ENCODE data around the gene IGF2R. TPM values are rescaled to one million over a fixed set of nuclear protein-coding genes. Genes with fewer than 3 reads are reported as not detected.

The IGF2R gene
- total RNA-seq, 8 experiments from 2014 or later, result 18.4 to 124 (median 53.5) TPM

GRCh38 chr6:160147146-160147536, 178.3 kb downstream of the IGF2R start:
- Histone ChIP-seq H3K4me1 (replicated peaks in 1 of 2) (no peaks in the 10 kb centered on the region), H3K27ac (no peak overlapping the region), H3K4me3 (no peak overlapping the region)
- peak in 1 of 8 experiments; percentile 49 for ATAC-seq (replicated peaks in 6 of 8)
- WGBS, 10 experiments, result 52 to 100% (median 95%) methylated on average over 1 to 3 of the region's 3 CpGs
- in situ Hi-C loops (cut with MboI; ENCODE audit: low pct_unique_long_range_greater_than_20kb in 2 of 9, low sequenced_read_pairs in 9 of 9, unreplicated experiment in 9 of 9), result loop anchor here in 3 of 9 experiments (25.0 kb wide), 1 partner anchor 315 kb away; no protein-coding TSS in a partner anchor

- no peak for ATAC-seq (replicated peaks in 6 of 8)
- Histone ChIP-seq H3K4me3 (no peak overlapping the region), H3K4me1 (replicated peaks in 1 of 2) (no peaks in the 10 kb centered on the region), H3K27ac (no peak overlapping the region)
- in situ Hi-C loops (cut with MboI; ENCODE audit: low pct_unique_long_range_greater_than_20kb in 2 of 9, low sequenced_read_pairs in 9 of 9, unreplicated experiment in 9 of 9), result no loop called here
- WGBS, 10 experiments, result 57 to 92% (median 81%) methylated on average over 1 to 3 of the region's 3 CpGs; no CpG with 5 or more reads in 3 of the 10 experiments
Measured at GRCh38 chr6:160154471-160154870, 185.6 kb downstream of the IGF2R start.

GRCh38 chr6:160156842-160157241, 188.0 kb downstream of the IGF2R start:
- peak in 2 of 8 experiments; percentile 51 to 67 for ATAC-seq (replicated peaks in 6 of 8)
- 0 to 91% (median 83%) methylated on average over 1 of the region's 1 CpG; no CpG with 5 or more reads in 3 of the 10 experiments for WGBS, 10 experiments
- Histone ChIP-seq H3K4me3 (no peak overlapping the region), H3K4me1 (replicated peaks in 1 of 2) (peaks cover 0 to 8% of the 10 kb centered on the region in 2 donors), H3K27ac (no peak overlapping the region)
- in situ Hi-C loops (cut with MboI; ENCODE audit: low pct_unique_long_range_greater_than_20kb in 2 of 9, low sequenced_read_pairs in 9 of 9, unreplicated experiment in 9 of 9), result no loop called here

DNA sequence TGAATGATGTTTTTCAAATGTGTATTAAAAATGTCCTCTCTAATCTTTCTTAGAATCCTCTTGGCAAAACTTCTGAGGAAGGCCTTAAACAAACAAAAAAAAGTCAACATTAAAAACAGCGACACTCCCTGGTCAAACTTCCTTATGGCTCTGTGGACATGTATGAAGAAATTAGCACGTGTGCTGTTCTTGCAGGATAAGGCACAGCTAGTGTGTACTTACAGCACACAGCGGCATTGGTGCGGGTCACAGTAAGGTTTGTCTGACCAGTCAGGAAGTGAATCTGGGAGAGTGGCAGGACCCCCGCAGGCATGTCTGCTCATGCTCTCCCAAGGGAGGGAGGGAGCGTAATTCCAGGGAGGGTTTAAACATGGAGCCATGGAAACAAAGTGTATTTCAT, 191.6 kb downstream of the IGF2R start:
- ATAC-seq (replicated peaks in 6 of 8), result peak in 4 of 8 experiments; percentile 22 to 95 (median 38)
- Histone ChIP-seq H3K27ac (no peak overlapping the region), H3K4me1 (replicated peaks in 1 of 2) (peaks cover 0 to 8% of the 10 kb centered on the region in 2 donors), H3K4me3 (no peak overlapping the region)
- in situ Hi-C loops (cut with MboI; ENCODE audit: low pct_unique_long_range_greater_than_20kb in 2 of 9, low sequenced_read_pairs in 9 of 9, unreplicated experiment in 9 of 9), result no loop called here
- WGBS, 10 experiments, result 70 to 96% (median 81%) methylated on average over 1 to 6 of the region's 6 CpGs; no CpG with 5 or more reads in 2 of the 10 experiments

Other genes with a start within 250 kb of the IGF2R start
- 100 to 1,000 TPM in 3 of 8 experiments, 10 to 100 TPM in 5; 73.8 to 139 (median 87.2) TPM for gene WTAP, start 241.6 kb upstream of the IGF2R start, total RNA-seq
- gene ACAT2, start 207.0 kb upstream of the IGF2R start, total RNA-seq, result 100 to 1,000 TPM in 1 of 8 experiments, 10 to 100 TPM in 7; 12.6 to 120 (median 42.2) TPM
- gene TCP1, start 179.5 kb upstream of the IGF2R start, total RNA-seq, result 100 to 1,000 TPM; 191 to 310 (median 253) TPM
- 100 to 1,000 TPM in 3 of 8 experiments, 10 to 100 TPM in 5; 50.9 to 110 (median 59.4) TPM for gene MRPL18, start 178.6 kb upstream of the IGF2R start, total RNA-seq
- under 1 TPM in 1 of 8 experiments, not detected in 7; 0.22 TPM for gene PNLDC1, start 168.8 kb upstream of the IGF2R start, total RNA-seq
- under 1 TPM in 6 of 8 experiments, not detected in 2; 0.05 to 0.66 (median 0.31) TPM for gene MAS1, start 78.1 kb upstream of the IGF2R start, total RNA-seq
- gene SLC22A1, start 152.7 kb downstream of the IGF2R start, total RNA-seq, result 1 to 10 TPM in 5 of 8 experiments, under 1 TPM in 2, not detected in 1; 0.11 to 5.1 (median 1.1) TPM